HuH-7.5 (cell line): ENCODE data around the gene ST6GALNAC3.

Source experiments
- DNase-seq: peaks from one replicate; pipeline ENCODE4 v3.0.0; 2011; ENCODE audit warnings: low spot score

The ST6GALNAC3 gene

DNA sequence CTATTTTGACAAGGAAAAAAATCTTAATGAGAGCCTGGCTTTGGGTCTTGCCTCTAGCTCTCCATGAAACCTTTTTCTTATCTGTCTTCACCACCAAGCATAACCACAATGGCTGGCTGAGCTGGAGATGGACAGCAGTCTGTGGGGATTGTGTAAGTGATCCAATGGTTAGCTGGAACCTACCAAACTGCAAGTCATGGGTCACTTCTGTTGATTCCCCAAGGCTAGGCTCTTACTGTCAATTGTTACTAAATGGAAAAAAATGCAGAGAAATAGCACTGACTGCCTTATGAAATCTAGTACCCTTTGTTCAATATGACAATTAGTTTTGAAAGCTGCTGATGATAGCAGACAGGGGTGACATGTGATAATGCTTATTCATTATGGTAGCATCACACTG lies 359.0 kb downstream of the ST6GALNAC3 start:
- DNase-seq: no peak

DNA sequence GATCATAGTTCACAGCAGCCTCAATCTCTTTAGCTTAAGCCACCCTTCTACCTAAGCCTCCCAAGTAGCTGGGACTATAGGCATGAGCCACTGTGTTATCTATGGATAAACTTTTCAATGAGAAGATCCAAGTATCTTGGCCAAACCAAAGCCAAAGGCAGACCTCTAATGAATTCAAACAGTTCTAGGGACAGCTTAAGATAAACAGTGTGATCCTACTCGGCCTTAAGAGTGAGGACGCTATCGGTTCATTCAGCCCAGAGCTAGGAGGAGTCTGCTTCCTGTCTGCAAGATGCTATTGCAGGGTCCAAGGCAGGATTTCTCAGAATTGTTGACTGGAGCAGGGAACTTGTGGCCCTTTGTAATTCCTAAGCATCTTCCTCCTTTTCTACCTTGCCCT lies 368.7 kb downstream of the ST6GALNAC3 start:
- no peak for DNase-seq

DNA sequence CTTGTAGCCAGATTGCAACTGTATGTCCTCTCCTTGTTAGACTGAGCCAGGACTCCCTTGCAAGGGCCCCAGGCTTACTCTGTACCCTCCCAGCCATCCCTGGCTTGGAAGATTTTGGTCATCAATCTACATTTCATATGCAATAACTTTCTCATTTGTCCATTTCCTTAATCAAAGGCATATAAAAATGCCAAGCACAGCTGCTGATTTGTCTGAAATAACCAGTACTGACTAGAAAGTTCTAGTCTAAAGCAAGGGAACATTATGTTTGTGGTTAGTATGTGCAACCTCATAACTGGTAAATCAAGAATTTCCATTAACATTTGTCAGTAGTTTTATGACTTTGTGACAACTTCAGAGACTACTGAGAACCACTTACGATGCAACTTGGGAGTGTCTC lies 370.2 kb downstream of the ST6GALNAC3 start:
- no peak for DNase-seq

DNA sequence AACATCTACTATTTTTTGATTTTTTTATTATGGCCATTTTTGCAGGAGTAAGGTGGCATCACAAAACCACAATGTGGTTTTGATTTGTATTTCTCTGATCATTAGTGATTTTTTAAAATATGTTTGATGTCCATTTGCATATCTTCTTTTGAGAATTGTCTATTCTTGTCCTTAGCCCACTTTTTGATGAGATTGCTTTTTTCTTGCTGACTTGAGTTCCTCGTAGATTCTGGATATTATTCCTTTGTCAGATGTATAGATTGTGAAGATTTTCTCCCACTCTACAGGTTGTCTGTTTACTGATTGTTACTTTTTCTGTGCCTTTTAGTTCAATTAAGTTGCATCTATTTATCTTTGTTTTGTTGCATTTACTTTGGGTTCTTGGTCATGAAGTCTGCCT lies 375.7 kb downstream of the ST6GALNAC3 start:
- no peak for DNase-seq

DNA sequence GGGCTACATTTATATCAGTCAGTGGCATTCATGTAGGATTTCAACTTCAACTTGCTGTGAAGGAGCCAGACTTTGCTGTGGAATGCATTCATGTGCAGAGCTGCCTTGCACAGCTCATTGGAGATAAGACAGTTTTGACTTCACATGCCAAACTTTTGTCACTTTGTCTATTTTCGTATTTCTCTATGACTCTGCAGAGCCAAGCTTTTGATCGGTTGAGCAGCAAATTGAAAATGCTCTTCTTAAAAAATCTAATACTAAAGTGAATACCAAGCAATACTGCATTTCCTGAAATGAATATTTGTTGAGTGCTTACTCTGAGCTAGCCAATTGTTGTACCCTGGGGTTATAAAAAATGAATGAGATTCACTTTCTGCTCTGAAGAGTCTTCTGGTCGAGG lies 388.7 kb downstream of the ST6GALNAC3 start:
- no peak for DNase-seq

DNA sequence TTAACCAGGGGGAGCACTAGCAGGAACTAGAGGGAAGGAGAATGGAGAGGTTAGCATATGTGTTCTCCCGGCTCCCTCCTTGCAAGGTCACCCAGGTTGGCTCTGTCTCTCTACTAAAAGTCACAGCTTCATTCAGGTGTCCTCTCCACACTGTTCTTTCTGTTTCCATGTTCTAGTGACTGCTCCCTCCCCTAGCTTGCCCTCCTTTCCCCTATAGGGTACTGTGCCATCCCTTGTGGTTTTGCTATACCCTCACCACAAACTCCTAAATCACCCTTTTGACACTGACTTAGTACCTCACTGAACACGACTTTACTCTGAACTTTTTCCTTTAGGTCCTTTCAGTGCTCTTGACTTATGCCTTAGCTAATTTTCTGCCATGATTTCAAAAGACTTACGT lies 389.3 kb downstream of the ST6GALNAC3 start:
- DNase-seq: no peak

DNA sequence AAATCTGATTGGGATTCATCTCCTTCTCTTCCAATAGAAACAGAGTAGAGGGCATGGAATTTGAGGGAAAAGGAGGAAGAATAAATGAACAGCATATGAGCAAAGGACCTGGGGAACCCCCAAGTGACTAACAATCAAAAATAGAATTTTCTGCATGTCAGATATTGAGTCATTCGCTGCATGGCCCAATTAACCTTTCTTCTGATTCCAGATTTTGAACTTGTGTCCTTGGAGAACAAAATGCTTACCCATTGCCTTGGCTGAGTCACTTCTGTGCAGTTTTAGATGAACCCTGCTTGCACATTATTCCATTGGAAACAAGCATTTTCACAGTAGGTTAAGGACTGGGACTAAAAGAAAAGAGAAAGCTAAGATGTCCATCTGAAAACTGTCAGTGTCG lies 390.5 kb downstream of the ST6GALNAC3 start:
- no peak for DNase-seq

DNA sequence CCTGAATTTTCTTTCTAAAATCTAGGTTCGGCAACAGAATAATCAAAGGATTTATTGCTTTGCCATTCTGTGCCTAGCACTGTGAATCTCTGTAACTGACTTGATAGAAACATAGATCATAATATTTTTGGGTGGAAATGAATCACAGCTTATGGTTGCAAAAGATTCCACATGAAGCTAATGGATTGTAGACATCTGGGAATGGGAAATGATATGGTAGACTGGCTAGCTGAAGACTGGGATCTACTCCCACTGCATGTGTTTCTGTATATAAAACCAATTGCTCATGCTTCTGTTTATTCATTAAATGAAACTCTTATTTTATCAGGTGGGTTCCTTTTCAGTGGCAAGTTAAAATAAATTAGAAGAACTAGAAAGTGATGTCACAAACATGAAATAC lies 395.6 kb downstream of the ST6GALNAC3 start:
- DNase-seq: no peak

DNA sequence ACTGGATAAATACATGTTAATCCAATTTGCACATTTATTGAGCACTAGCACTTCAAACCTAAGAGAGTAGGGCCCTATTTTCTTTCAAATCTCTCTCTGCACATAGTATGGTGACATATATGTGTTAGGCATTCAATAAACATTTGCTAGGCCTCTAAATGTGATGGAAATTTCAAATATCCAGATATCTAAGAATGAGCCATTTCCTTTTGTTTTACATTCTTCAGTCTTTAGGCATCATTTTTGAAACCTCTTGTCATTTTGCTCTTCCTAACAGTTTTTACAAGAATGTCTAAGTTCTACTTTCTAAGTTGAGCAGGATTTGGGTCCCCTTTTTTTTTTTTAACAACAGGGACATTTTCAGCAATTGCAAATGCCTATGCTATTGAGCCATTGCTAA lies 397.0 kb downstream of the ST6GALNAC3 start:
- no peak for DNase-seq

DNA sequence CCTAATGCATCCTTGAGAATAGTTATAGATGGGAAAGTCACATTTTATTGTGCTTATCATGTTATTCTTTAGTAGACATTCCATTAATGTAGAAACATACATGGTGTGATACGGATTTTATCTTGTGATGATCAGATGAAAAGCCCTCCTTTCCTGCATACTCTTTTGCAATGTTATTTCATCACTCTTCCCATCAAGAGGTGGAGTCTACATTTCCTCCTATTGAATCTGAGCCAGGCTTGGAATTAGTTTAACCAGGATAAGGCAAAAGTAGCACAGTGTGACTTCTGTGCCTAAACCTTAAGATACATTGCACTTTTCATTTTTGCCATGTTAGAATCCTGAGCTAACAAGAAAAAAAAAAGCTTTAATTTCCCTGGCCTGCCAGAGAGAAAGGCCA lies 399.0 kb downstream of the ST6GALNAC3 start:
- no peak for DNase-seq

DNA sequence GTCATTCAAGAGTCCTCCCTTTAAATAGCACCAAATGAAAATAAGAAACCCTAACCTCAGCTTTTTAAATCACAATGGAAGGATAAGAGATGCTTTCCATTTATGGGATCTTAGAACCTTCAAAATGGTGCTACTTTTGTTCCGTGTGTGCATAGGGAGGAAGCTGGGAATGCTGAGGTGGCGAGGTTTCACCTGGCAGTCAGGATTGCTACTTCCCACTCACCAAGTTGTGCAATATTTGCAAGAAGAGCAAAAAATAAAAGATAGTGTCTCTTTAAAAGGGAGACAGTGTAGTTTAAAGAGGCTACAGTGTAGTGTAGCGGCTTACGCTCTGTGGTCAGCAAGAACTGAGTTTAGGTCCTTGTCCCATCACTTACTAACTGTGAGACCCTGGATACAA lies 400.4 kb downstream of the ST6GALNAC3 start:
- no peak for DNase-seq

DNA sequence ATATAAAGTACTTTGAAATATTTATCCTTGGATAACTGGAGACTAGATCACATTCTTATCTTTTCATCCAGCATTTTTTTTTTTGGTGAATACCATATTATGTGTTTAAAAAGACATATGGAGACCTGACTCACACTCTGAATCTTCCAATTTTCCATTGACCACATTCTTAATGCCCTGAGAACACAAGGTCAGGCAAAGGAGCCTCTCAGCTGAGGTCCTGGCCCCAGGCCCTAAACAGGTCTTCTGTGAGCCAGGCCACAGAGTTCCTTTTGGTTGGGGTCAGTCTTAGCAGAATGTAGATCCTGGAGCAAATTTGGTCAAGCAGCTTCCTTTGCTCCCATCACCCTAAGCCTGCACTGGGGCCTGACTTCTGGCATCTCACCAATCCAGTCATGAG lies 402.6 kb downstream of the ST6GALNAC3 start:
- no peak for DNase-seq

DNA sequence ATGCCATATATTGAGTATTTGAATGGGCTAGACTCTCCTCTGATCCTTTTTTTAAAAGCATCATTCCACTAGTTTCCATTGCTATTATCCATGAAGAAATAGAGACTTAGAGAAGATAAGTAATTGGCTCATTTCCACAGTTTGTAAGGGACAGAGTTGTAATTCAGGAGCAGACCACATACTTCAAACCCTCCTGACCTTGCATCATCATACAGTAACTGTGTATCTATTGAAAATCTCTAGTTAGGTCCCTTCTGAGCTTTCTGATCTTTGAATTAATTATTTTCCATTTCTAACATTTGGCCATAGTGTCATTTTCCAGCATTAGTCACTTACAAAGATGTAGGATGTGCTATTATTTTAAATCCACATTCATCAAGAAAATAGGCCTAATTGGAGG lies 406.3 kb downstream of the ST6GALNAC3 start:
- DNase-seq: no peak

DNA sequence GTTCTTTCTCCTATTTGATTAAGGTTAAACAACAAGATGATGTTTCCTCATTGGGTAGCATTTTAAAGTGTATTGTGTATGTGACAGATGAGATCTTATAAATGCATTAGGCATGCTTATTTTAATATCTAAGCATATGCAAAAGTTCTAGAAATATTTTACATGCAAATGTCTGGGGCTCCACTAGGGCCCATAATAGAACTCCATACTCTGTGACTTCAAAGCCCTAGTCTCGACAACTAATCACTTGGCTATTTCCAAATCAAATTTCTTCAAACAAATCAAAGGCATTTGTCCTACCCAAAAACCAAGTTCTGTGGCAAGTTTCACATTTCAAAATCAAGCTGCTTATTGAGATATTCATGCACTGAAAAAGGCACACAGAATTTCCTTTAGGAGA lies 407.1 kb downstream of the ST6GALNAC3 start:
- no peak for DNase-seq

DNA sequence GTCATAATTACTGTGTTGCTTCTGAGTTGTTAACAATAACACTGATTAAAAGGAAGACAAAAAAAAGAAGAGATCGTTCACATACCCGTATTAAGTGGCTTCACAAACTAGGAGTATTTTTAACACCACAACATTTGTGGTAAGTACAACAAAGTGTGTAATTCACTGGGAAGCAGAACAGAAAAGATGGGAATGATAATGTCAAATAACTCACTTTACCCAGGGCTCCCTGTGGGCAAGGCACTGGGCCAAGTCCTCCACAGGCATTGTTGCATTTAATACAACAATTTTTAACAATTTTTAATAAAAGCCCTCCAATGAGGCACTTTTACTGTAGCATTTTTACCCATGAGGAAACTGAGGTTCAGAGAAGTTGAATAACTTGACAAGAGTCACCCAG lies 407.7 kb downstream of the ST6GALNAC3 start:
- no peak for DNase-seq

DNA sequence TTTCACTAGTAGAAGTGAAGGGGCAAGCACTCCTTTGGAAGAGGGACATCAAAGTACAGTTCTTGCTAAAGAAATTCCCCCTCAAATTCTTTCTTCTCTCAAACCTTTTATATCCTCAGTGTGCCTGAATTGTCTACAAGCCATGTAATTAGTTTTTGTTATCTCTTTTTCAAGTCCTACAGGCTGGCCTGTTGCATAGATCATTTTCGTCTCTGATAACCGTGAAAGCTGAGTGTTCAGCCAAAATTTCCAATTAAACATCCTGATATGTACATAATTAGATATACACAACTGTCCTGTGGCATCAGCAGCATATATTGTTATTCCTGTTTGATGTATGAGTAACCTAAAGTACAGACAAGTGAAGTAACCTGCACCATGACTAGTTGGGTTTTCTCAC lies 417.2 kb downstream of the ST6GALNAC3 start:
- no peak for DNase-seq

DNA sequence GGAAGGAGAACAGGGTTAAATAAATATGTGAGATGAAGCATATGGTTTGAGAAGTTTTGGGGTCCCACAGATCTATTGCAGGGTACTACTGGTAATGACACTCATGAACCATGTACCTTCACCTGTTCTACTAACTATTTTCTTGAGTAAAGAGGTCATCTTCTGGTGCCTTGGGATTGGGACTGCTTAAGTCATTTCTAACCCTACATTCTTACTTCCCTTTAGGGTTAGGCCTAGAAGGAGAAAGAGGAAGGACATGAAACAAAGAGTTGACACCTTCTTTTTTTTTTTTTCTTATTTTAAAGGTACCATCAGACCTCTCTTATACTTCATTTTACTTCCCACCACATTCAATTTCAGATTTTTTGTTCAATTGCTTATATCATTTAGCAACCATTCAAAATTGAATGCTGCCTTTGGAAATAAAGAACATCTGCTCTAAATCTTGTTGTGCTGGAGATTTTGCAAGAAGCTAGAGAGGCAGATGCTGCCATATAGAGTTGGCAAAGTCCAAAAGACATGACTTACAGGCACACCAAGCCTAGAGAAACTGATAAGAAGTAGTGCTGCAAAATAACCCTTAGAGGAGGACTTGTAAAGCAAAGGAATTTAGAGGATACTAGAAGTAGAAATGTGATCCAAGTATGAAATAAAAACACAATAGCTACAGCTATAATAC lies 418.3 kb downstream of the ST6GALNAC3 start:
- no peak for DNase-seq

DNA sequence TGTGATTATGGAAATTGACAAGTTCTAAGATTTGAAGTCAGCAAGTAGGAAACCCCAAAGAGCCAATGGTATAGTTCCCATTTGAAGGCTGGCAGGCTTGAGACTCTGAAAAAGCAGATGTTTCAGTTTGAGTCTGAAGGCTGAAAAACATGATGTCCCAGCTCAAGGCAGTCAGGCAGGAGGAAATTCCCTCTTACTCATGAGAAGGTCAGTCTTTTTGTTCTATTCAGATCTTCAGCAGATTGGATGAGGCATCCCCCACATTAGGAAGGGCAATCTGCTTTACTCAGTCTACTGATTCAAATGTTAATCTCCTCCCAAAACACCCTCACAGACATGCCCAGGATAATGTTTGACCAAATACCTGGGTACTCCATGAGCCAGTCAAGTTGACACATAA lies 420.3 kb downstream of the ST6GALNAC3 start:
- DNase-seq: no peak

DNA sequence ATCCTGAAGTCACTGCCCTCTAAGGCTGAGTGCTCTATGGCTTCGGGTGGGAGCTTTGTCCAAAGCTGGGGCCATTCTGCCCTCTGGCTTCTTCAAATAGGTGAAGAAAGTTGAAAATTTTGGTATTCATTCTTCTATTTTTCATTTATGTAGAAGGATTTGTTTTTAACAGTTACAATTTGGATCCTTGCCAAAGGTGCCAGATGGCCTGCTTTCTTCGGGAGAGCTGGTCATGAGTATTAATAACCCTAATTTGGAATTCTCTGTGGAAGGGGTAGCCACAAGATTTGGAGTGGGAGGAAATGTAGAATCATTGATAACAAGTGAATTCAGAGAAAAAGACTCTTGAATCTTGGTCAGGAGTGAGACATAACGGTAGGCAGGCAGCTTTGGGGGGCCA lies 422.3 kb downstream of the ST6GALNAC3 start:
- no peak for DNase-seq

DNA sequence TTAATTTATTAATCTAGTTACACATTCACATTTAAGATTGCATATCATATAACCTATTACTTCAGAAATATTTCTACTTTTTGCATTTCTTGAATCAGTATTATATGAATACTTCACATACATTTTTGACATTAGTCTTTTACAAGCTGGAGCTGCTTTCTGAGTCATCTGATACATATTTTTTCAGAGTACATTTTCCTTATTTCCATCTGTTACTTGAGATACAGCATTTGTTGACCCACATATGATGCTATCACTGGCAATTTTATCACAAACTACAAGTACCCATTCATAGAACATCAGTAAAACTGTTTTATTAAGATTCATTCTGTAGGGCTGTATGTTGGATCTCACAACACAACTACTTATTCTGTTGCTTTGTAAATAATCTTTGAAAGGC lies 425.6 kb downstream of the ST6GALNAC3 start:
- DNase-seq: no peak

DNA sequence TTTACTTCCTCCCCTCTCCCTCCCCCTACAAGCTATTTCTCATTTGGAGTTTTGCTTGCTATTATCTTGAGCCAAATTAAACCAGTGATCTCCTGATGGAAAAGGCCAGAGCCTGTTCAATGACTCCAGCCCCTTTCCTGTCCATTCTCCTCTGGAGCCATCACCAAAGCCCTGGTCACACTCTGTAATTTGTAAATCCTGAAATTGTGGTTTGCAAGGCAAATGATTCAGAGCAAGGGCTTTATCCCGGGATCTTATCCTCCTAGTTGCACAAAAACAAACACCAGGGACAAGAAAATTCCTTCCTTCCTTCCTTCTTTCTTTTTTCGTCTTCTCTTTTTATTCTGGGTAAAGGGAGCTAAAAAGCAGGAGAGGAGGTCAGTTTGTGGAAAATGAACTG lies 426.6 kb downstream of the ST6GALNAC3 start:
- no peak for DNase-seq

DNA sequence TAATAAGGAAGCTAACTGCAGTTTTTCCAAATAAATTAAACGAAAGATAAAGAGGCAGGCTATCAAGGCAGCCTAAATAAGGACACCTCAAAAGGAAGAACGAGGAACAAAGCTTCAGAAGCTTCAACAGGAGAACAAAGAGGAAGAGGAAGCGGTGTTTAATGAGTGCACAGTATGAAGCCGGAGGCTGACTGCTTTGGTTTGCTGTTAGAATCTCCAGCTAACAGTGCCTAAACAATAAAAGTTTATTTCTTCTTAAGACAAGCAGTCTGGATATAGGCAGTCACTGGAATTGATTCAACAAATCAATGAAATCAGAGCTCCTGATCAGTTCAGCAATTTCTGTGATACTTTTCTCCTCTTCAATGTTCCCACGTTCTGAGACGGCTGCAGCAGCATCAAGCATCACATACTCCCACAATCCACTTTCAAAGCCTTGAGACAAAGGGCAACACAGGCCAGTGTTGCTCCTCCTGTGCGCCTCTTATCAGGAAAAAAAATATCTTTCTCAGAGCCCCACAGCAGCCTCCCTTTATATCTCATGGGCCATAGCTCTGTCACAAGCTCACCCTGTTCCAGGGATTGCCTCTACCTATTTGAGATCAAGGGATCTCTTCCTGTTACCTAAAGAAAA lies 427.2 kb downstream of the ST6GALNAC3 start:
- no peak for DNase-seq

DNA sequence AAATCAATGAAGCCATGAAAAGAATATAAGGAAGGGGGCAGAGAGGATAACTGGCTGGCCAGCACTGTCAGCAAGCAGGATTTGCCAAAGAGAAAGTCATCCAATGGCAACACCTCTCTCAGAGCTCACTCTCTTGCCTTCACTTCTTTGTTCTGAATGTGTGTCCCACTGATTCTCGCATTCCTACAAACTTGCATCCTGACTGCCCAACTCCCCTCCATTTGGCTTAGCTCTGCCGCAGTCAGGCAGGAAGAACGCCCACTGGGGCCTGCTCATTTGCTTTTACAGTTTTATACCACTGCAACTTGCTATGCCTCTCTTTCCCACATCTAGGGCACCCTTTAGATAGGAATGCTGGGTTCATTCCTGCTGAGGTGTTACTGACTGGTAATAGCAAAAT lies 428.6 kb downstream of the ST6GALNAC3 start:
- DNase-seq: no peak

DNA sequence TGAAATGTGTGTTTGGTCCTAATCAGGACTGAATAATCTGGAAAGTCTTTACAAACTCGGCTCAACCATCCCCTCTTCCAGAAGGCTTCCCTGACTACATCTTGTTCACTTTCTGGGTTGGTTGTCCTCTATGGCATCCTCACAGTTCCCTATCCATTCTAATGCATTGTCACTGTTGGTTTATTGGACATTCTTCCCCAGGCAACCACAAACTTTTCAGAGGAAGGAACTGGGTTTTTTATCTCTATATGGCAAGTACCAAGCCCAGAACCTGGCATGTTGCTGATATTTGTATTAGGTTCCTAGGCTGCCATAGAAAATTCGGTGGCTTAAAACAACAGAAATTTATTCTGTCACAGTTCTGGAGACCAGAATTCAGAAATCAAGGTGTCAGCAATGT lies 429.2 kb downstream of the ST6GALNAC3 start:
- no peak for DNase-seq
